Measurements from ENCODE around the gene UCP3. TPM values are rescaled to one million over a fixed set of nuclear protein-coding genes. Genes with fewer than 3 reads are reported as not detected.

The UCP3 gene
- 1 to 10 TPM; 1.4 to 5.3 (median 3.0) TPM for polyA plus RNA-seq (ENCODE audit: insufficient read length in 4 of 4)

- DNase-seq (ENCODE audit: low read depth in 4 of 4, low spot score in 2 of 4) = no peak
Observed at GRCh38 chr11:74008373-74009229, at the start of gene UCP3. Gene UCP3, minus strand, starts transcription at chr11:74009085. Its CDS starts 2,043 bp downstream, at chr11:74007042.

- DNase-seq (ENCODE audit: low read depth in 4 of 4, low spot score in 2 of 4) = no peak
Observed at GRCh38 chr11:74057249-74058151, 48.6 kb upstream of the UCP3 start.

- no peak for DNase-seq (ENCODE audit: low read depth in 4 of 4, low spot score in 2 of 4)
Observed at GRCh38 chr11:74055938-74056337, 47.1 kb upstream of the UCP3 start.

- no peak for DNase-seq (ENCODE audit: low read depth in 4 of 4, low spot score in 2 of 4)
Observed at GRCh38 chr11:74050465-74050864, 41.6 kb upstream of the UCP3 start.

- DNase-seq (ENCODE audit: low read depth in 4 of 4, low spot score in 2 of 4) = no peak
Observed at GRCh38 chr11:74048993-74049392, 40.1 kb upstream of the UCP3 start.

- DNase-seq (ENCODE audit: low read depth in 4 of 4, low spot score in 2 of 4) = no peak
Observed at GRCh38 chr11:74044538-74044937, 35.7 kb upstream of the UCP3 start.

GRCh38 chr11:74043450-74043849 lies 34.6 kb upstream of the UCP3 start:
- no peak for DNase-seq (ENCODE audit: low read depth in 4 of 4, low spot score in 2 of 4)

- DNase-seq (ENCODE audit: low read depth in 4 of 4, low spot score in 2 of 4) = no peak
Observed at GRCh38 chr11:74037309-74037708, 28.4 kb upstream of the UCP3 start.

- no peak for DNase-seq (ENCODE audit: low read depth in 4 of 4, low spot score in 2 of 4)
Observed at GRCh38 chr11:74035264-74035663, 26.4 kb upstream of the UCP3 start.

- DNase-seq (ENCODE audit: low read depth in 4 of 4, low spot score in 2 of 4) = no peak
Observed at GRCh38 chr11:74033046-74033445, 24.2 kb upstream of the UCP3 start.

GRCh38 chr11:74030723-74031676 lies 22.1 kb upstream of the UCP3 start:
- no peak for DNase-seq (ENCODE audit: low read depth in 4 of 4, low spot score in 2 of 4)

GRCh38 chr11:74025467-74026166 lies 16.7 kb upstream of the UCP3 start:
- DNase-seq (ENCODE audit: low read depth in 4 of 4, low spot score in 2 of 4) = no peak

- no peak for DNase-seq (ENCODE audit: low read depth in 4 of 4, low spot score in 2 of 4)
Observed at GRCh38 chr11:74024261-74025029, 15.6 kb upstream of the UCP3 start.

- DNase-seq (ENCODE audit: low read depth in 4 of 4, low spot score in 2 of 4) = no peak
Observed at GRCh38 chr11:74023276-74023675, 14.4 kb upstream of the UCP3 start.

- no peak for DNase-seq (ENCODE audit: low read depth in 4 of 4, low spot score in 2 of 4)
Observed at GRCh38 chr11:74022546-74022945, 13.7 kb upstream of the UCP3 start.

GRCh38 chr11:74021998-74022397 lies 13.1 kb upstream of the UCP3 start:
- no peak for DNase-seq (ENCODE audit: low read depth in 4 of 4, low spot score in 2 of 4)

- no peak for DNase-seq (ENCODE audit: low read depth in 4 of 4, low spot score in 2 of 4)
Observed at GRCh38 chr11:74020539-74020938, 11.7 kb upstream of the UCP3 start.

- no peak for DNase-seq (ENCODE audit: low read depth in 4 of 4, low spot score in 2 of 4)
Observed at GRCh38 chr11:74019860-74020259, 11.0 kb upstream of the UCP3 start.
